DOHH2 (cell line): ENCODE data around the gene IQGAP3.
A peak's percentile ranks its signal among the peaks of the same experiment; 100 is the strongest.

Experiments
- H3F3A ChIP-seq: fragments of 200-600 bp; sonication (generic), shearing (Covaris generic); 2 replicates; pipeline ENCODE4 v1.6.0; 2016; ENCODE audit warnings: antibody characterized with exemption, mild to moderate bottlenecking; ENCODE audit not compliant: control insufficient read depth, insufficient read depth
- H3K27ac ChIP-seq: fragments of 200-600 bp; sonication (generic); 2 replicates; pipeline ENCODE4 v1.5.1; 2014; ENCODE audit warnings: low read depth, mild to moderate bottlenecking, low read length, moderate library complexity
- H3K27me3 ChIP-seq: fragments of 200-600 bp; sonication (generic); 2 replicates; pipeline ENCODE4 v1.6.1; 2014; ENCODE audit warnings: mild to moderate bottlenecking, low read length, mixed read lengths; ENCODE audit not compliant: control insufficient read depth
- H3K36me3 ChIP-seq: fragments of 200-600 bp; sonication (generic); 2 replicates; pipeline ENCODE4 v1.6.1; 2014; ENCODE audit warnings: mild to moderate bottlenecking, low read length, moderate library complexity, mixed read lengths; ENCODE audit not compliant: control insufficient read depth
- H3K4me1 ChIP-seq: fragments of 200-600 bp; sonication (generic); 2 replicates; pipeline ENCODE4 v1.6.1; 2014; ENCODE audit warnings: mild to moderate bottlenecking, low read length, mixed read lengths; ENCODE audit not compliant: control insufficient read depth
- H3K4me2 ChIP-seq: fragments of 200-600 bp; sonication (generic); 2 replicates; pipeline ENCODE4 v1.6.0; 2014; ENCODE audit warnings: mild to moderate bottlenecking, low read length, moderate library complexity
- H3K4me3 ChIP-seq: fragments of 200-600 bp; sonication (generic); 2 replicates; pipeline ENCODE4 v1.5.1; 2014; ENCODE audit warnings: mild to moderate bottlenecking, low read length, mixed read lengths
- H3K79me2 ChIP-seq: fragments of 200-600 bp; sonication (generic); 2 replicates; pipeline ENCODE4 v1.6.1; 2014; ENCODE audit warnings: mild to moderate bottlenecking, low read length, mixed read lengths; ENCODE audit not compliant: control insufficient read depth
- H3K9me2 ChIP-seq: fragments of 200-600 bp; sonication (generic); replicated peaks from 2 replicates; pipeline ENCODE4 v1.6.1; 2014; ENCODE audit warnings: mild to moderate bottlenecking, low read length, mixed read lengths; ENCODE audit not compliant: control insufficient read depth
- H3K9me3 ChIP-seq: fragments of 200-600 bp; sonication (generic); 2 replicates; pipeline ENCODE4 v1.6.1; 2014; ENCODE audit warnings: antibody characterized with exemption, low read length, mixed read lengths; ENCODE audit not compliant: control insufficient read depth, insufficient read depth
- H4K20me1 ChIP-seq: fragments of 200-600 bp; sonication (generic); 2 replicates; pipeline ENCODE4 v1.6.0; 2014; ENCODE audit warnings: low read depth, mild to moderate bottlenecking, antibody characterized with exemption, low read length, moderate library complexity; ENCODE audit not compliant: control insufficient read depth, insufficient read depth
- EZH2phosphoT487 ChIP-seq: fragments of 200-600 bp; sonication (generic); IDR thresholded peaks from 2 replicates; pipeline ENCODE4 v1.6.1; 2017; ENCODE audit warnings: borderline replicate concordance, mild to moderate bottlenecking, antibody characterized with exemption, low read length, moderate library complexity, mixed read lengths
- TF ChIP-seq, protein P1 (sequence below): fragments of 200-600 bp; sonication (generic); IDR thresholded peaks from one replicate; pipeline ENCODE4 v1.5.1; 2014; ENCODE audit warnings: antibody characterized with exemption, mild to moderate bottlenecking, low read depth, low read length; ENCODE audit not compliant: poor library complexity, severe bottlenecking

The IQGAP3 gene

DNA sequence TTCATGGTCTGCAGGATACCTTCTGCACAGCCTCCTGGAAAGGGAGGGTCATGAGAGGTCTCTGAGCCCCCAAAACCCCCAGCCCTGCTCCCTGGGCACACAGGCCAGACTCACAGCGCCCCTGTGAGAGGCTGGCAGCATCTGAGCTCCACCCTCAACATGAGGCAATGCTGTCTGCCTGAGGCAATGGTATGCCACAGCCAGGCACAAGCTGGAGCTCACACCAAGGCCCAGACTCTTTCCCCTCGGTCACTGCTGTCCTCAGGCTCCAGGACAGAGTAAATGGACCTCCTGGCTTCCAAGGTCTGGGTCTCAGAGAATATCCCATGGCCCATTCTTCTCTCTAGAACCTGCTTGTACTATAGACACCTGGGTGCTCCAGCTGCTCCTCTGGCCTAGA, 89.0 kb downstream of the IQGAP3 start:
- TF ChIP-seq, protein P1, sequence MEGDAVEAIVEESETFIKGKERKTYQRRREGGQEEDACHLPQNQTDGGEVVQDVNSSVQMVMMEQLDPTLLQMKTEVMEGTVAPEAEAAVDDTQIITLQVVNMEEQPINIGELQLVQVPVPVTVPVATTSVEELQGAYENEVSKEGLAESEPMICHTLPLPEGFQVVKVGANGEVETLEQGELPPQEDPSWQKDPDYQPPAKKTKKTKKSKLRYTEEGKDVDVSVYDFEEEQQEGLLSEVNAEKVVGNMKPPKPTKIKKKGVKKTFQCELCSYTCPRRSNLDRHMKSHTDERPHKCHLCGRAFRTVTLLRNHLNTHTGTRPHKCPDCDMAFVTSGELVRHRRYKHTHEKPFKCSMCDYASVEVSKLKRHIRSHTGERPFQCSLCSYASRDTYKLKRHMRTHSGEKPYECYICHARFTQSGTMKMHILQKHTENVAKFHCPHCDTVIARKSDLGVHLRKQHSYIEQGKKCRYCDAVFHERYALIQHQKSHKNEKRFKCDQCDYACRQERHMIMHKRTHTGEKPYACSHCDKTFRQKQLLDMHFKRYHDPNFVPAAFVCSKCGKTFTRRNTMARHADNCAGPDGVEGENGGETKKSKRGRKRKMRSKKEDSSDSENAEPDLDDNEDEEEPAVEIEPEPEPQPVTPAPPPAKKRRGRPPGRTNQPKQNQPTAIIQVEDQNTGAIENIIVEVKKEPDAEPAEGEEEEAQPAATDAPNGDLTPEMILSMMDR = no peak
- TF ChIP-seq EZH2phosphoT487 = no peak
- H3K27ac ChIP-seq = peak overlapping the region; percentile 8; the same call in 1 of the 2 replicates

DNA sequence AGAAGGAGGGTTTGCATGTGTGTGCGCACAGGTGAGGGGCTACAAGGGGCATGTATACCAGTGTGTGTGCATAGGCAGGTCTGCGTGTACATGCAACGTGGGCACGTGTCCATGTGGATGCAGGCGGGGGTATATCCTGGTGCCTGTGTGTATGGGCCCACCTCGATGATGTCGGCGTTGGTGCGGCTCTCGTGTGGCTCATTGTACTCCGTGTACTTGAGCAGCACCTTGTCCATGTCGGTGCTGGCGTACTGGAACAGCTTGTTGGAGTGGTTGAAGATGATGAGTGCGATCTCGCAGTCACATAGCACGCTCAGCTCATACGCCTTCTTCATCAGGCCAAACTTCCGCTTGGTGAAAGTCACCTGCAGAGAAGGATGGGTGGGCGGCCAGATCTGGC, 90.1 kb downstream of the IQGAP3 start:
- H3K79me2 ChIP-seq = peaks cover 71% of the 10 kb centered on the region
- no peaks in the 10 kb centered on the region for H3K9me2 ChIP-seq
- H3K27ac ChIP-seq = peak overlapping the region; percentile 71
- H4K20me1 ChIP-seq = 0 out of 2 replicates have a peak, but pooled peaks cover 3% of the 10 kb centered on the region
- peaks cover 4% of the 10 kb centered on the region; the same call in 1 of the 2 replicates for H3F3A ChIP-seq
- H3K36me3 ChIP-seq = peaks cover 91% of the 10 kb centered on the region
- peak overlapping the region; percentile 7; the same call in 1 of the 2 replicates for H3K4me3 ChIP-seq
- no peaks in the 10 kb centered on the region for H3K9me3 ChIP-seq
- no peaks in the 10 kb centered on the region for H3K27me3 ChIP-seq
- H3K4me2 ChIP-seq = peak overlapping the region; percentile 56
- H3K4me1 ChIP-seq = peaks cover 64% of the 10 kb centered on the region
- TF ChIP-seq, protein P1 = no peak
- TF ChIP-seq EZH2phosphoT487 = no peak

More for the DNA sequence above, 89.0 kb downstream of the IQGAP3 start:
- Histone ChIP-seq H3K9me3 (no peaks in the 10 kb centered on the region), H3K4me3 (no peak overlapping the region), H3K4me2 (no peak overlapping the region), H3K79me2 (peaks cover 83% of the 10 kb centered on the region), H3K27me3 (no peaks in the 10 kb centered on the region), H3K36me3 (peaks cover 91% of the 10 kb centered on the region), H3F3A (peaks cover 4% of the 10 kb centered on the region; the same call in 1 of the 2 replicates), H3K4me1 (peaks cover 75% of the 10 kb centered on the region), H4K20me1 (0 out of 2 replicates have a peak, but pooled peaks cover 3% of the 10 kb centered on the region), H3K9me2 (no peaks in the 10 kb centered on the region)

DNA sequence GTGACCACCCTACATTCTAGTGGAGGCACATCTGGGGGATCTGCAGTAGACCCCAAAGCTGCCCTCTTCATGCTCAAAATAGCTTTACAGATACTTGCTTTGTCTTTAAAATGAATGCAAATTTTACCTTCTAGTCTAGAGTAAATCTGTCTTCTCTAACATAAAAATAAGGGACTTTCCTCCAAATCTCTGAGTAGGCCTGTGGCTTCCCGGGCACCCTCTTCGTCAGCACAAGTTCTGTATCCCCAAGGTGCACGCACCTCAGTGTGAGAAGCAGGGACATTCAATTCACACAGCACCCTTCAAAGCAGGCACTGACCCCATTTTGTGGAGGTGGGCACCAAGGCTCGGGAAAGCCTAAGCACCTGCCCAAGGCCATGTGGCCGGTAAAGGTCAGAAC, 90.8 kb downstream of the IQGAP3 start:
- TF ChIP-seq, protein P1 = no peak
- no peak for TF ChIP-seq EZH2phosphoT487
- H3K79me2 ChIP-seq = peaks cover 64% of the 10 kb centered on the region
- H3K4me3 ChIP-seq = peak overlapping the region; percentile 28
- peak overlapping the region; percentile 56 for H3K4me2 ChIP-seq
- 0 out of 2 replicates have a peak, but pooled peaks cover 3% of the 10 kb centered on the region for H4K20me1 ChIP-seq
- peaks cover 91% of the 10 kb centered on the region for H3K36me3 ChIP-seq
- H3K9me3 ChIP-seq = no peaks in the 10 kb centered on the region
- H3K27me3 ChIP-seq = no peaks in the 10 kb centered on the region
- H3K27ac ChIP-seq = peak overlapping the region; percentile 71
- no peaks in the 10 kb centered on the region for H3K9me2 ChIP-seq
- H3F3A ChIP-seq = peaks cover 4% of the 10 kb centered on the region; the same call in 1 of the 2 replicates
- peaks cover 56% of the 10 kb centered on the region for H3K4me1 ChIP-seq
